ENCODE data around the gene ARHGDIA. TPM values are rescaled to one million over a fixed set of nuclear protein-coding genes. Genes with fewer than 3 reads are reported as not detected.

Gene ARHGDIA
- total RNA-seq, 1 donor from 2014 or later, result 443 TPM

DNA sequence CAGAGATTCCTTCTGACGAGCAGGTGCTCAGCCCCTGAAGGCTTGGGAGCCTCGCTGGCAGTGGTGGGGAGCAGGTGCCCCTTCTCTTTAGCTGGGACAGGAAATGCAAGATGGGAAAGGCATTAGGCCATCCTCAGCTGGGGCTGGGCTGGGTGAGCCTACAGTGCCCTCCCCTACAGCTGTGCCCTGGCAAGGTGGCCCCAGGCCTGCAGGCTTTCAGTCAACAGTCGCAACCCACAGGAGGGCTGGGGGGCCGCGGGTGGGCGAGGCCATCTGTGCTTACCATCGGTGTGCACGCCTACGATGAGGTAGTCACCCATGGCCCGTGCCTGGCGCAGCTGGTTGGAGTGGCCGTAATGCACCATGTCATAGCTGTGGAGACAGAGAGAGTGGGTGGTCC, 38.1 kb upstream of the ARHGDIA start:
- Mint-ChIP-seq H3K36me3 (ENCODE audit: low read depth, unreplicated experiment) (peaks cover 8% of the 10 kb centered on the region), H3K4me1 (ENCODE audit: unreplicated experiment) (no peaks in the 10 kb centered on the region), H3K9me3 (ENCODE audit: unreplicated experiment) (no peaks in the 10 kb centered on the region), H3K27ac (ENCODE audit: unreplicated experiment) (no peak overlapping the region), H3K4me3 (ENCODE audit: unreplicated experiment) (peak overlapping the region; percentile 21), H3K27me3 (ENCODE audit: unreplicated experiment) (peaks cover 15% of the 10 kb centered on the region)
- TF ChIP-seq, protein P1, sequence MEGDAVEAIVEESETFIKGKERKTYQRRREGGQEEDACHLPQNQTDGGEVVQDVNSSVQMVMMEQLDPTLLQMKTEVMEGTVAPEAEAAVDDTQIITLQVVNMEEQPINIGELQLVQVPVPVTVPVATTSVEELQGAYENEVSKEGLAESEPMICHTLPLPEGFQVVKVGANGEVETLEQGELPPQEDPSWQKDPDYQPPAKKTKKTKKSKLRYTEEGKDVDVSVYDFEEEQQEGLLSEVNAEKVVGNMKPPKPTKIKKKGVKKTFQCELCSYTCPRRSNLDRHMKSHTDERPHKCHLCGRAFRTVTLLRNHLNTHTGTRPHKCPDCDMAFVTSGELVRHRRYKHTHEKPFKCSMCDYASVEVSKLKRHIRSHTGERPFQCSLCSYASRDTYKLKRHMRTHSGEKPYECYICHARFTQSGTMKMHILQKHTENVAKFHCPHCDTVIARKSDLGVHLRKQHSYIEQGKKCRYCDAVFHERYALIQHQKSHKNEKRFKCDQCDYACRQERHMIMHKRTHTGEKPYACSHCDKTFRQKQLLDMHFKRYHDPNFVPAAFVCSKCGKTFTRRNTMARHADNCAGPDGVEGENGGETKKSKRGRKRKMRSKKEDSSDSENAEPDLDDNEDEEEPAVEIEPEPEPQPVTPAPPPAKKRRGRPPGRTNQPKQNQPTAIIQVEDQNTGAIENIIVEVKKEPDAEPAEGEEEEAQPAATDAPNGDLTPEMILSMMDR (IDR thresholded peaks at IDR 0.05; ENCODE audit: unreplicated experiment), result no peak
- DNase-seq (ENCODE audit: low spot score), result no peak

DNA sequence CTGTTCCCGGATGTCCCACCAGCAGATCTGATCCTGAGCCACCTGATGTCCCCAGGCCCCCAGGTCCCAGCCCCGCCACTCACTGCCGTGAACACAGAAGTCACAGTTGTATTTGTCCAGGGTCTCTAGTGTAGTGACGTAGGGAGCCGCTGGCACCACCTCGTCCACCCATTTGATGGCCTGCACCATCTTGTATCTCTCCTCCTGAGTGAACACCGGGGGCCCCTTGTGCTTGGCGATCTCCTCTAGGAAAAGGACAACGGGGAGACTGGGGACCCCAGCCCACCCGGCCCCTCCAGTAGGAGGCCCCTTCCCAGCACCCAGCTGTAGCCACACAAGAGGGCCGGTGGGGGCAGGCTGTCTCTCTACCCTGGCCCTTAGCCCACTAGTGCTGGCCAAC, 37.7 kb upstream of the ARHGDIA start:
- Mint-ChIP-seq H3K27me3 (ENCODE audit: unreplicated experiment) (peaks cover 15% of the 10 kb centered on the region), H3K9me3 (ENCODE audit: unreplicated experiment) (no peaks in the 10 kb centered on the region), H3K4me3 (ENCODE audit: unreplicated experiment) (no peak overlapping the region), H3K4me1 (ENCODE audit: unreplicated experiment) (no peaks in the 10 kb centered on the region), H3K36me3 (ENCODE audit: low read depth, unreplicated experiment) (peaks cover 8% of the 10 kb centered on the region), H3K27ac (ENCODE audit: unreplicated experiment) (no peak overlapping the region)
- DNase-seq (ENCODE audit: low spot score), result no peak
- TF ChIP-seq, protein P1 (IDR thresholded peaks at IDR 0.05; ENCODE audit: unreplicated experiment), result no peak

DNA sequence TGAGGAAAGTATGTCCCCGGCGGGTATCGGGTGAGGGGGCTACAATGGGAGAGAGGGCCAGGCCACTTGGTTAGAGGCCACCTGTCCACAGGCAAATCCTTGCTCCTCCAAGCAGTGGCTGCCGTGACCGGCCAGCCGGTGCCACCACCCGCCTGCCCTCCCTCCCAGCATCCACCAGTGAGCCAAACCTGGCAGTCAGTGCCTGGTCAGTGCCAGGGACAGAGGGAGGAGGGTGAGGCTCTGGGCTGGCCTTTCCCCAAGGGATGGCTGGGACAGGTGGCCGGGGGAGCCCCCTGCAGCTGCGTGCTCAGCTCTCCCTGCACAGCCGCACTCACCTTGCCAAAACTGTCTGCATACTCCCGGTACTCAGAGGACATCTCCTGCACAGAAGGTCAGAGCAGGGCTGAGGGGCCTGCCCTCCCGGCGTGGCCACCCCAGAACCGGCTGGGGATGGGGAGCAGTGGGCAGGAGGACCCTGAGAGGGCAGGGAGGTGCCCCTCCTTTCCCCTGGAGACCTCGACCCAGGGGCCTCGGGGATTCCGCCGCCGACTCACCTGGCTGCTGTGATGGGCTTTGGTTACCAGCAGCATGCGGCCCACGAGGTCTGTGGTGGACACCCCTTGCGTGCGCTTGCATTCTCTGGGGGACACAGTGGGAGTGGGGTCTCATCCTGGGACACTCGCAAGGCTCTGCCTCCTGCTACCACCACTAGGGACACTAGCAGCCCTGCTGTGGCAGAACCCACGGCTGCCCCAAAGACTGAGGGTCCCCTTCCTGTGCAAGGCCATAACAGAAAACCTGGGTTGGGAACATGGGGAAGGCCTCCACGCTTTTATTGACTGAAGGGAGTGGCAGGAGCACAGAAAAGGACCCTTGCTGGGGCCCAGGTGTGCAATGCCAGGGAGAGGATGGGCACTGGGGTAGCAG, 36.3 kb upstream of the ARHGDIA start:
- Mint-ChIP-seq H3K27me3 (ENCODE audit: unreplicated experiment) (peaks cover 10% of the 10 kb centered on the region), H3K9me3 (ENCODE audit: unreplicated experiment) (no peaks in the 10 kb centered on the region), H3K4me3 (ENCODE audit: unreplicated experiment) (no peak overlapping the region), H3K27ac (ENCODE audit: unreplicated experiment) (no peak overlapping the region), H3K36me3 (ENCODE audit: low read depth, unreplicated experiment) (no peaks in the 10 kb centered on the region), H3K4me1 (ENCODE audit: unreplicated experiment) (no peaks in the 10 kb centered on the region)
- no peak for DNase-seq (ENCODE audit: low spot score)
- TF ChIP-seq, protein P1 (IDR thresholded peaks at IDR 0.05; ENCODE audit: unreplicated experiment), result no peak

DNA sequence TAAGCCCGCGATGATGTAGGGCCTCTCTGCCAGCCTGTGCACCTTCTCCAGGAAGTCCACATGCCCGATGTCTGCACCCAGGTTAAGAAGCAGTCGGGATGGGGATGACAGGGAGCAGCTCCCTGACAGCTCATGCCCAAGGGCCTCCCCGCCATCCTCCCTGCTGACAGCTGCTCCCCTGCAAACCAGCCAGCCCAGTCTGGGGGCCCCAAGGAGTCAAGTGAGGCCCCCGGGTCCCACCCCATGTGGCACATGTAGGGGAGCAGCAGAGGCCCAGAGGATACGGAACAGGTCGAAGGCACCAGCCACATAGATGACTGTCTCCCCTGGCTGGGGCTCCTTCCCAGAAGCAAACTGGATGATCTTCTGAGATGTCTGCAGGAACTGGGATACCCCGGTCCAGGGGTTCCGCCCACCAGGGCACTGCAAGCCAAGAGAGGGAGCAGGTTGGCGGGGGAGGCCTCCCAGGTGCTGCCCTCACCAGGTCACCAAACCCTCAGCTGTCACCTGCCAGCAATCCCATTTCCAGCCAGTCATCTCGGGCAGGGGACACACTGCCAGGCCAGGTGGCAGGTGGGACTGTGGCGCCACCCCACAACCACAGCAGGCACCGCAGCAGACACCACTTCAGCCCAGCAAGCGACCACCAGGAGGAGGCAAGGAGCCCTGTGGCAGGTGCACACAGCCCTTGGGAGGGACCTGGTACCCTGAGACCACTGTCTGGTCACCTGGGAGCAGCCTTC, 35.5 kb upstream of the ARHGDIA start:
- Mint-ChIP-seq H3K27ac (ENCODE audit: unreplicated experiment) (no peak overlapping the region), H3K4me1 (ENCODE audit: unreplicated experiment) (no peaks in the 10 kb centered on the region), H3K27me3 (ENCODE audit: unreplicated experiment) (peaks cover 7% of the 10 kb centered on the region), H3K36me3 (ENCODE audit: low read depth, unreplicated experiment) (no peaks in the 10 kb centered on the region), H3K9me3 (ENCODE audit: unreplicated experiment) (no peaks in the 10 kb centered on the region), H3K4me3 (ENCODE audit: unreplicated experiment) (no peak overlapping the region)
- DNase-seq (ENCODE audit: low spot score), result no peak
- TF ChIP-seq, protein P1 (IDR thresholded peaks at IDR 0.05; ENCODE audit: unreplicated experiment), result no peak

All from endothelial cell (in vitro differentiated cells).